HL-60/S4 (cell line): Measurements from ENCODE around the gene ARID5A.

Source experiments
- in situ Hi-C: fragments of 300-500 bp; cut with MboI; formaldehyde crosslinking; loops from 2 replicates; pipeline ENCODE4 v1.14.3; 2022; ENCODE audit warnings: low sequenced_read_pairs

The ARID5A gene, protein sequence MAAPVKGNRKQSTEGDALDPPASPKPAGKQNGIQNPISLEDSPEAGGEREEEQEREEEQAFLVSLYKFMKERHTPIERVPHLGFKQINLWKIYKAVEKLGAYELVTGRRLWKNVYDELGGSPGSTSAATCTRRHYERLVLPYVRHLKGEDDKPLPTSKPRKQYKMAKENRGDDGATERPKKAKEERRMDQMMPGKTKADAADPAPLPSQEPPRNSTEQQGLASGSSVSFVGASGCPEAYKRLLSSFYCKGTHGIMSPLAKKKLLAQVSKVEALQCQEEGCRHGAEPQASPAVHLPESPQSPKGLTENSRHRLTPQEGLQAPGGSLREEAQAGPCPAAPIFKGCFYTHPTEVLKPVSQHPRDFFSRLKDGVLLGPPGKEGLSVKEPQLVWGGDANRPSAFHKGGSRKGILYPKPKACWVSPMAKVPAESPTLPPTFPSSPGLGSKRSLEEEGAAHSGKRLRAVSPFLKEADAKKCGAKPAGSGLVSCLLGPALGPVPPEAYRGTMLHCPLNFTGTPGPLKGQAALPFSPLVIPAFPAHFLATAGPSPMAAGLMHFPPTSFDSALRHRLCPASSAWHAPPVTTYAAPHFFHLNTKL

DNA sequence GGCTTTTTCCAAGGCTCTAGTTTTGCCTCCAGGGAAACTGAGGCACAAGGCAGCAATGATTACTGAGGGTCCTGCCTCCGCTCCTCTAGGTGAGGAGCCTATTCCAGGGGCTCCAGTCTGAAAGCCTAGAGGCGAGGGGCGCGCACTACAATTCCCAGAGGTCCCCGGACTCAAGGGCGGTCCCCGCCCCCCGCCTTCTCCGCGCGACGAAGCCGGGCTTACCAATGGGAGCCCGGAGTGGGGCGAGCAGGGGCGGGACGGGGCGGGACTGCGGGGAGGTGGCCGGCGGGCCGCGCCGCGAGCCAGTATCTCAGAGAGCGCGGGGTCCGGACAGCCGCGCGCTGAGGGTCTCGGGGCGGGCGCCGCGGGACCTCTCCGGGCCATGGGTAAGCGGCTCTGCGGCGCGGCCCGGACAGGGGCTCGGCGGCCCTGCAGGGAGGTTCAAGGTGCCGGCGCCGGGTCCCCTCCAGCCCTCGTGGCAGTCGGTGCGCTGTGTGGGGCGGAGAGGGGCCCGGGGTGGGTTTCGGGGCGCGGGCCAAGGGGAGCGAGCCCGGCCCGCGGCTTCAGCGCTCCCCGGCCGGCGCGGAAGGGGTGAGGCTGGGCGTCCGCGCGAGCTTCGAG, at the start of gene ARID5A:
Gene ARID5A, plus strand, starts transcription at position 308 of the 621 bp plus-strand sequence. Its CDS starts 75 bp downstream, at position 383.
- in situ Hi-C loops: no loop called here

DNA sequence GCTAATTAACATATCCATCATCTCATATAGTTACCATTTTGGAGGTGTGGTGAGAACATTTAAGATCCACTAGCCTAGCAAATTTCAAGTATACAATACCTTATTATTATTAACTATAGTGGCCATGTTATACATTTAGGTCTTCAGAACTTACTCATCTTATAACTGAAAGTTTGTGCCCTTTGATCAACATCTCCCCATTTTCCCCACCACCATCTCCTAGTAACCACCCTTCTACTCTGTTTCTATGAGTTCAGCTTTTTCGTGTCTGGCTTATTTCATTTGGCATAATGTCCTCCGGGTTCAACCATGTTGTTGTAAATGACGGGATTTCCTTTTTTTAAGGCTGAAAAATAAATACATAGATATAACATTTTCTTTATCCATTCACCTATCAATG, 47.3 kb upstream of the ARID5A start:
- in situ Hi-C loops: no loop called here

- in situ Hi-C loops: loop anchor here (10.0 kb wide), 1 partner anchor 75 kb away; no protein-coding TSS in a partner anchor
Measured at GRCh38 chr2:96489663-96490062, 46.9 kb upstream of the ARID5A start.

GRCh38 chr2:96491860-96492497, 44.6 kb upstream of the ARID5A start:
- in situ Hi-C loops: loop anchor here (10.0 kb wide), 1 partner anchor 77 kb away; no protein-coding TSS in a partner anchor

DNA sequence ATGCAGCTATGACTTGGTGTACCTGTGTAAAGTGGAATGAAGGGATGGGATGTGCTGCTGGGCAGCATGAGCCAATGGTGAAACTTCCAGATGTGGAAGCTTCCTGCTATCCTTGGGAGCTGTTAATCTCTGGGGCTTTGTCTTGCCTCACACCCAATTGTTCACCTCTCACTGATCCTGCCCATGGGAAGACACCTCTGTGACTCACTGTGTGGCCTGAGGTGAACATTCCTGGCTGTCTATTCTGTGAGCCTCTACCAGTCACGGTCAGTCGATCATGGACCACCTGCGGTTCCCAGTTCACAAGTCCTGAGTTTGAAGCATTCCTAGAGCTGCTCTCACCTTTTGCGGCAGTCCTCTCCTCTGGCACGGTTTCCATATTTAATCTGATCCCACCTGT, 43.5 kb upstream of the ARID5A start:
- in situ Hi-C loops: loop anchor here (10.0 kb wide), 1 partner anchor 78 kb away; no protein-coding TSS in a partner anchor

GRCh38 chr2:96494188-96494587, 42.4 kb upstream of the ARID5A start:
- in situ Hi-C loops: loop anchor here (10.0 kb wide), 1 partner anchor 79 kb away; no protein-coding TSS in a partner anchor

DNA sequence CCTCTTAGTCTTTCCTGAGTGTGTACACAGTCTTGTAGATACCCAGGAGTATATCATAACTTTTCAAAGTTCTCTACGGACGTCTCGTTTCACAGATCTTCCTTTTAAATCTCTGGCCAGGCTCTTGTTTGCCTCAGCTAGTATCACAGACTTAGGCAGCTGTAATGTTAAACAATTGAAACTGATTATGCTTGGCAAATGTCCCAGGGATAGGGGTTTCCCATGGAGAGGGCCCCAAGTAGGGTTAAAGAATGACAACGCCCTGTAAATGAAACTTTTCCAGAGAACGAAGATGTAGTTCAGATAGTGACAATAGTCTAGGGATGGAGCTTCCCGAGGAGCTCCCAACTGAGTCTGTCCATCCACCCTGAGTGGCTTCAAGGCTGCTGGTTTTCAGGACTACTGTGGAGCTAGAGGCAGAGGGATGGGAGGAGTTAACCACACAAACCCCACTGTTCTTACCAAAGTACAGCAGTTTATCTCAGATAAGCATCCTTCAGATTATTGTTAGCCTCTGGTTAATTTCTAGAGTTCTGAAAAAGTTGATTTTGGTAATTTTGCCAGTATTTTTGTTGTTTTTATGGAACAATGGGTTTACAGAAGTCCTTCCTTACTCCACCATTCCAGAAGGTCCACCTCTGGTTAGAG, 40.4 kb upstream of the ARID5A start:
- in situ Hi-C loops: loop anchor here (10.0 kb wide), 1 partner anchor 81 kb away; no protein-coding TSS in a partner anchor

DNA sequence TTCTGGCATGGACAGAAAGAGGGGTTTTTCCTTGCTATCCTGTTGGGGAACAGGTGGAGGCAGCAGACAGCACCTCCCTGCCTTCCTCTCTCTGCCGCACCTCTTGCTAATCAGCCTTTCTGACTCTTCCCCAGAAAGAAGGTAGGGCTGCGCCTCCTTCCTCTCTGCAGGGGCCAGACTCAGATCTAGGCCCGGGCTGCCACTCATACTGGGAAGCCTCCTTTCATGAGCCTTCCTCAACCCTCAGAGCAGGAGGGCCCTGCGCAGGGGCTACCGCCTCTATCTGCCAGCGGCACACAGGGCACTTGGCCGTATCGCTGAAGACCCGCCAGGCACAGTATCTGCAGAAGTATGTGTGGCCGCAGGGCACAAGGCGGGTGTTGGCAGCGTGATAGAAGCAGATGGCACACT, 38.5 kb upstream of the ARID5A start:
- in situ Hi-C loops: loop anchor here (10.0 kb wide), 1 partner anchor 83 kb away; no protein-coding TSS in a partner anchor

- in situ Hi-C loops: loop anchor here (10.0 kb wide), 1 partner anchor 84 kb away; no protein-coding TSS in a partner anchor
Measured at GRCh38 chr2:96498611-96499010, 37.9 kb upstream of the ARID5A start.

- in situ Hi-C loops: loop anchor here (10.0 kb wide), 1 partner anchor 85 kb away; no protein-coding TSS in a partner anchor
Measured at GRCh38 chr2:96499061-96499960, 37.2 kb upstream of the ARID5A start.

DNA sequence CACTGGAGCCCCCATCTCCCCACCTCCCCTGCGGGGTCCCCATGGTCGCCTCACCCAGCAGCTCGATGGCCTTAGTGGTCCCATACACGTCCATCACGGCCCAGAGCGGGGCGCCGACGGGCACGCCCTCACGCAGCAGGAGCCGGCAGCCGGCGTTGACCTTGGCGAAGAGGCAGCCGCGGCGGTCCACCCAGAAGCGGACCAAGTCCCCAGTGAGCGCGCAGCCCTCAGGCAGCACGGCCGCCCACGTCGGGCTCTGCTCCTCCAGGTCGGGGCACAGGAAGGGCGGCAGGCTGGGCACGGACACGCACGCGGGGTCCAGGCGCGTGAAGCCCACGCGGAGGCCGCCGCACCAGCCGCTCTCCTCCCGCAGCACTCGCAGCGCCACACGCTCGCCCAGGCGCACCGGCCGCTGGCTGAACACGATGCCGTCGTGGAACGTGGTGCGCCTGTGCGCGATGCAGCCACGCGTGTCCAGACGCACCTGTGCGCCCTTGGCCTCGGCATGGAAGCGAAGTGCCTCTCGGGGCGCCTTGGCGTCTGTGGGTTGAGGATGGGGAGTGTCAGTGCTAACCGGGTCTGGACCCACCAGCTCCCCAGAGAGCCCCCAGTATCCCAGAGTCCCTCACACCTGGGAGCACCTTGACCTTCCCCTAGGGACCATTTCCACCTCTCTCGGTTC, 36.0 kb upstream of the ARID5A start:
- in situ Hi-C loops: loop anchor here (25.0 kb wide), 1 partner anchor 488 kb away; no protein-coding TSS in a partner anchor

DNA sequence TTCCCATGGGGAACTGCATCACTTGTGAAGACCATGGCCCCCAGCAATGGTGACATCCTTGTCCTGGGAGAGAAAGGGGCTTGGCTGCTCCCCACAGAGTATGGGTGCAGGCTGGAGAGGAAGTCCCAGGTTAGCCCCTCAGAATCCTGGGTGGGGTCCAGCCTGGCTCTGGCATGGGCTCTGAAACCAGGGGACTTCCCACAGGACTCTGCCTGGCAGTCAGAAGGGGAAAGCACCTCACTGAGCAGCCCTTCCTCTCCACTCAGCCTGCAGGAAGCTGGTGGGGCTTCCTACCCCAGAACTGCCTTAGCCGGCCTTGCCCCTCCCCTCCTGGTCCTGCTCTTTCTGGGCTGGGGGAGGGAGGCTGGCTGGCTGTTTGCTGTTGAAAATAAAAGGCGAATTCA, 35.1 kb upstream of the ARID5A start:
- in situ Hi-C loops: loop anchor here (25.0 kb wide), 1 partner anchor 489 kb away; no protein-coding TSS in a partner anchor

- in situ Hi-C loops: loop anchor here (25.0 kb wide), 1 partner anchor 490 kb away; no protein-coding TSS in a partner anchor
Measured at GRCh38 chr2:96501886-96502810, 34.4 kb upstream of the ARID5A start.

DNA sequence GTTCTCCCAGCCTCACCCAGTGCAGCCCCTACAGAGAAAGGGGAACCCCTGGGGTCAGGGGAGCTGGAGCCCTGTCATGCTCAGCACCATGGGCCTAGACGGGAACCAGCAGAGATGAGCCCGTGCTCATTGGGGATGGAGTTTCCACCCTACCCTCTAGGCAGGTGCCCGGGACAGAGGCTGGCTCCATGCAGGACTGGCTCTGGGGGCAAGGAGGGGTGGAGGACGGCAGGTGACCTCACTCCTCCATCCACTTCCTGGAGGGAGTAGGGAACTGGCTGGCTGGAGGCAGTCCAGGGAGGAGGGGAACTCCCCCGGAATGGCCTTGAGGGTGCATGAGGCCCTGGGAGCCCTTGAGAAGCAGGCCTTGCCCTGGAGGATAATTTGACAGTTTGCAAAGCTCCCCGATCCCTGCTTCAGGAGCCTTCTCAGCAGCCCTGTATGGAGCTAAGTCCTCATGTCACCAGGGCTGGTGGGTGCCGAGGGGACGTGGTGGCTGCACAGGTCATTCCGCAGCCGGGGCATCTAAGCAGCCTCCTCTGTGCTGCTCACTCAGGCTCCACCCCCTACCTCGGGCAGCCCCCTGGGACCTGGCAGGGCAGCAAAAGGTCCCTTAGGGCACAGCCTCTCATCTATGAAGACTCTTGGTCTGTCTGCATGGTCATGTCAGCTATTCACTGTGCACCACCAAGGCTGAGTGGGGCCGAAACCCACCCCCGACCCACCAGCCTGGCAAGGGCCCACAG, 33.5 kb upstream of the ARID5A start:
- in situ Hi-C loops: loop anchor here (25.0 kb wide), 1 partner anchor 491 kb away; no protein-coding TSS in a partner anchor

- in situ Hi-C loops: loop anchor here (25.0 kb wide), 1 partner anchor 491 kb away; no protein-coding TSS in a partner anchor
Measured at GRCh38 chr2:96503637-96504243, 32.8 kb upstream of the ARID5A start.

DNA sequence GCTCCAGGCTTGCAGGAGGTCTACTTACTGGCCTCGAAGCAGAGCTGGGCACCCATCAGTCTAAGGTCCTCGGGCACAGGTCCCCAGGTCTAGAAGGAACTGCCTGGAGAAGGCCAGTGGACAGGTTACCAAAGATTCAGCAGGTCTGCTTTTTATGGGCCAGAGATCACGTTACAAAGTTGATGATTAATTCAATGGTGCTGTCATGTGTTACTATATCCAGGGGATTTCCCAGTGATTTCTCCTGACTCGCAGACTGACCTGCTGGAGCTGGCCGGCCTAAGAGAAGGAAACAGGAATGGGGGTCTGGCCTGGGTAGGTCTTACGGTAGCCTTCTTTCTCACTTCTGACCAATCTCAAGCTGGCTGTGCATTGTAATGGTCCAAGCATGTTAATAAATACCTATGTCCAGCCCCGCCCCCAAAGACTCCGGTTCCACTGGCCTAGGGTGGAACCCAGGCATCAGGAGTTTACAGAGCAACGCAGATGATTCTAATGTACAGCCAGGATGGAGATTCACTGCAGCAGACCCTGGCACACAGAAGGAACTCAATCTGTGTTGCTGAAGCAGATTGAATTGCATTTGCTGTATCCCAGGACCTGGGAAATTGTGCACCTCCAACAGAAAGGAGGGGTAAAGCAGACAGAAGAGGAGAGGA, 31.2 kb upstream of the ARID5A start, which contains the start of gene NEURL3:
Gene NEURL3, minus strand, starts transcription at position 127 of the 659 bp plus-strand sequence. Its CDS starts 71 bp downstream, at position 56.
- in situ Hi-C loops: loop anchor here (25.0 kb wide), 1 partner anchor 493 kb away; no protein-coding TSS in a partner anchor
